NCI-H187 (cell line): ENCODE data around the gene TMEM17.
A peak's percentile ranks its signal among the peaks of the same experiment; 100 is the strongest.

Experiments used
- DNase-seq, 2 experiments: peaks; one replicate each; lab custom pipeline; 2025; lab: John Stamatoyannopoulos, UW

TMEM17 gene

GRCh38 chr2:62472312-62472711 lies 33.7 kb downstream of the TMEM17 start:
- no peak for DNase-seq

- DNase-seq, result peak in 1 of 2 experiments; percentile 60
These were observed 34.2 kb downstream of the TMEM17 start for GRCh38 chr2:62471816-62472215.

GRCh38 chr2:62471404-62471803 lies 34.6 kb downstream of the TMEM17 start:
- DNase-seq, result no peak

GRCh38 chr2:62469548-62469947 lies 36.4 kb downstream of the TMEM17 start:
- DNase-seq, result no peak

- no peak for DNase-seq
These were observed 36.9 kb downstream of the TMEM17 start for GRCh38 chr2:62469114-62469513.

- peak; percentile 25 to 27 for DNase-seq
These were observed 38.3 kb downstream of the TMEM17 start for GRCh38 chr2:62467475-62468321.

- DNase-seq, result no peak
These were observed 38.9 kb downstream of the TMEM17 start for GRCh38 chr2:62467100-62467474.

- no peak for DNase-seq
These were observed 39.5 kb downstream of the TMEM17 start for GRCh38 chr2:62466503-62466854.

- DNase-seq, result no peak
These were observed 40.1 kb downstream of the TMEM17 start for GRCh38 chr2:62465741-62466502.

GRCh38 chr2:62465039-62465740 lies 40.8 kb downstream of the TMEM17 start:
- DNase-seq, result no peak

- DNase-seq, result no peak
These were observed 41.6 kb downstream of the TMEM17 start for GRCh38 chr2:62464221-62465007.

- DNase-seq, result no peak
These were observed 43.8 kb downstream of the TMEM17 start for GRCh38 chr2:62462211-62462610.

GRCh38 chr2:62461707-62462106 lies 44.3 kb downstream of the TMEM17 start:
- no peak for DNase-seq

GRCh38 chr2:62461017-62461553 lies 44.9 kb downstream of the TMEM17 start:
- DNase-seq, result no peak

GRCh38 chr2:62460175-62460574 lies 45.8 kb downstream of the TMEM17 start:
- peak in 1 of 2 experiments; percentile 17 for DNase-seq

GRCh38 chr2:62459672-62460071 lies 46.3 kb downstream of the TMEM17 start:
- DNase-seq, result no peak

- no peak for DNase-seq
These were observed 46.9 kb downstream of the TMEM17 start for GRCh38 chr2:62459106-62459505.

GRCh38 chr2:62458671-62459081 lies 47.3 kb downstream of the TMEM17 start:
- DNase-seq, result no peak

- no peak for DNase-seq
These were observed 47.8 kb downstream of the TMEM17 start for GRCh38 chr2:62458206-62458641.

- no peak for DNase-seq
These were observed 48.4 kb downstream of the TMEM17 start for GRCh38 chr2:62457556-62457955.

GRCh38 chr2:62456721-62457539 lies 49.1 kb downstream of the TMEM17 start:
- DNase-seq, result peak in 1 of 2 experiments; percentile 70
